ENCODE measurements around the gene DRICH1. TPM values are rescaled to one million over a fixed set of nuclear protein-coding genes. Genes with fewer than 3 reads are reported as not detected.
A peak's percentile ranks its signal among the peaks of the same experiment; 100 is the strongest.
"Not testable (repeated sequence)": the region's sequence is repeated elsewhere in the genome, so short reads cannot be mapped to it uniquely, and the experiment has no call there.

DRICH1 gene, protein sequence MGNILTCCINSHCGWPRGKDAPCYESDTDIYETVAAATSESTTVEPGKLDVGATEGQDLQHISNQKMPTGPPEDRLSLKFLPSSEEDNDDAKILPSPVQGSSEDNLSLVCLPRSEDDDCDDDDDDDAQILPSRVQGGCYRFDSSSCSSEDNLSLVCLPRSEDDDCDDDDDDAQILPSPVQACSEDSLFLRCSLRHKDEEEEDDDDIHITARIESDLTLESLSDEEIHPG
- total RNA-seq: 0.39 TPM
- long read RNA-seq: 0 reads

DNA sequence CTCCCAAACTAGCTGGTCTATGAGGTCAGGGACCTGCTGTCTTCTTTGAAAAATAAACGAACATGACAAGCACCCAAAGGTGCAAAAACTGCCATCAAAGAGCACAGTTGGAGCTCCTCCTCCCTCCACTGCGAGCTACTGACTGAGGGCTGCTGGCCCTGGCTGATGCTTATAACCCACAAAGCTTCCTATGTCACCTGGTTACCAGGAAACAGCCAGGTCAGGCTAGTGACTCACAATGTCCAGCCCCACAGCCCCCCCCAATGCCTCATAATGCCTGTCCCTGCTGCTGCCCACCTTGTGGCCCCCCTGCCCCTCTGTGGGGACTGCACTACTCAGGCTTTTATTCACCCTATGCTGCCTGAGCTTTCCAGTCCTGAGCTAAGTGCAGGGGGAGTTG is at the start of gene DRICH1:
DRICH1 (minus strand) TSS at position 144 of the 400 bp plus-strand sequence. CDS start 298 bp downstream, outside the sequence.
- no peak for DNase-seq (ENCODE audit: low spot score)

DNA sequence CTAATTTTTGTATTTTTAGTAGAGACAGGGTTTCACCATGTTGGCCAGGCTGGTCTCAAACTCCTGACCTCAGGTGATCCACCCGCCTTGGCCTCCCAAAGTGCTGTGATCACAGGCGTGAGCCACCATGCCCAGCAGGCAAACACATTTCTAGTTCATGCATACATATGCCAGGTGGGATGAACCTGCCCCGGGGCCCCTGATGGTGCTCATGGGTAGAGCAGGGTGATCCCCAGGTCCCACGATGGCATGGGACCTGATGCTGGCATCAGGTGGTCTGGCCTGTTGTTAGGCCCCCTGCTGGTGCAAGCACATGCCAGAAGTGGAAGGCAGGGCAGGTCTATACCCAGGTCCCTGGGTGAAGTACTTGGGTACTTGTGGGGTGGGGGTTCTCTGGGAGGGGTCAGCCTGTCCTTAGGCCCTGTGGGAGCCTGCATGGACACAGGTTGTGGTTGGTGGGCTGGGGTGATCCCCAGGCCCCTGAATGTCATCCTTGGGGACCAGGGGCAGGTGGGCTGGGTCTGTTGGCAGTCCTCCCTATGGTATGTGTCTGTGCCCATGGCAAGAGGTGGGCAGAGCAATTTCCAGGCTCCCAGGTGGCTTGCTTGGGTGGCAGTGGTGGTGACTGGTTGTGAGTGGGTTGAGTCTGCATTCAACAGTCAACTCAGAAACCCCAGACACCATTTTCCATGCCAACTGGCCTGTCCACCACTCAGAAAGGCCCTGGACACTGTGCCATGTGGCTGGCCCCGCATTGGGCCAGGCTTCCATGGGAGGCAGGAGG is 49.1 kb upstream of the DRICH1 start:
- DNase-seq (ENCODE audit: low spot score): peak; percentile 69

GRCh38 chr22:23678133-23678532 is 46.0 kb upstream of the DRICH1 start:
- DNase-seq (ENCODE audit: low spot score): peak; percentile 35

GRCh38 chr22:23677701-23677995 is 45.5 kb upstream of the DRICH1 start:
- no peak for DNase-seq (ENCODE audit: low spot score)

- DNase-seq (ENCODE audit: low spot score): peak; percentile 80
These were observed 45.0 kb upstream of the DRICH1 start for GRCh38 chr22:23676841-23677700.

GRCh38 chr22:23675502-23676415 is 43.6 kb upstream of the DRICH1 start:
- DNase-seq (ENCODE audit: low spot score): no peak

DNA sequence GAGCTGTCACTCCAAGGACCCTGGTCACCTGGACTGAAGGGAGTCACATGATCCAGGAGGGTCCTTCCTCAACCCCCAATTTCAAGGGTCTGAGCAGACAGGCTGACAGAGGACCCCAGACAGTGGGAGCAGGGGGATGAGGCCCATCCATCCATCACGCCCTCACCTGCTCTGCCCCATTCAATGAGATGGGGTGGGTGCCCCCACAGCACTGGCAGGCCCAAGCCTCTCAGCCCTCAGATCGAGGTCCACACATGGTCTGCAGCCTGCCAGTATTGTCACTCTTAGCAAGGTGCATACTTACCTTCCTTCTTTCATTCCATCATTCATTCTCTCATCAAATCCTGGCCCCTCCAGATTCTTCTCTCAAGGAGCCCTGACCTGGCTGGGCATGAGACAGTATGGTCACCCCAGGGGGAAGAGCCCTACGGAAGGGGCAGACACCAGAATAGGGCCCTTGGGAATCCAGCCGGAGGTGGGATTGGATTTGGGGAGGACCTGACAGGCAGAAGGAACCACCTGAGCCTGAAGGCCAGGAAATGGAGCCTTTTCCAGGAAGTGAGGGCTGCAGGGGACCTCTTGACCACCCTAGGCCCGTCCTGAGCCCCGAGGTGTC is 42.9 kb upstream of the DRICH1 start:
- not testable (repeated sequence) for DNase-seq (ENCODE audit: low spot score)

GRCh38 chr22:23673826-23674690 is 41.9 kb upstream of the DRICH1 start:
- DNase-seq (ENCODE audit: low spot score): no peak

GRCh38 chr22:23673050-23673620 is 41.0 kb upstream of the DRICH1 start:
- DNase-seq (ENCODE audit: low spot score): no peak

GRCh38 chr22:23672307-23673049 is 40.4 kb upstream of the DRICH1 start:
- DNase-seq (ENCODE audit: low spot score): not testable (repeated sequence)

GRCh38 chr22:23671387-23671786 is 39.3 kb upstream of the DRICH1 start:
- DNase-seq (ENCODE audit: low spot score): not testable (repeated sequence)

DNA sequence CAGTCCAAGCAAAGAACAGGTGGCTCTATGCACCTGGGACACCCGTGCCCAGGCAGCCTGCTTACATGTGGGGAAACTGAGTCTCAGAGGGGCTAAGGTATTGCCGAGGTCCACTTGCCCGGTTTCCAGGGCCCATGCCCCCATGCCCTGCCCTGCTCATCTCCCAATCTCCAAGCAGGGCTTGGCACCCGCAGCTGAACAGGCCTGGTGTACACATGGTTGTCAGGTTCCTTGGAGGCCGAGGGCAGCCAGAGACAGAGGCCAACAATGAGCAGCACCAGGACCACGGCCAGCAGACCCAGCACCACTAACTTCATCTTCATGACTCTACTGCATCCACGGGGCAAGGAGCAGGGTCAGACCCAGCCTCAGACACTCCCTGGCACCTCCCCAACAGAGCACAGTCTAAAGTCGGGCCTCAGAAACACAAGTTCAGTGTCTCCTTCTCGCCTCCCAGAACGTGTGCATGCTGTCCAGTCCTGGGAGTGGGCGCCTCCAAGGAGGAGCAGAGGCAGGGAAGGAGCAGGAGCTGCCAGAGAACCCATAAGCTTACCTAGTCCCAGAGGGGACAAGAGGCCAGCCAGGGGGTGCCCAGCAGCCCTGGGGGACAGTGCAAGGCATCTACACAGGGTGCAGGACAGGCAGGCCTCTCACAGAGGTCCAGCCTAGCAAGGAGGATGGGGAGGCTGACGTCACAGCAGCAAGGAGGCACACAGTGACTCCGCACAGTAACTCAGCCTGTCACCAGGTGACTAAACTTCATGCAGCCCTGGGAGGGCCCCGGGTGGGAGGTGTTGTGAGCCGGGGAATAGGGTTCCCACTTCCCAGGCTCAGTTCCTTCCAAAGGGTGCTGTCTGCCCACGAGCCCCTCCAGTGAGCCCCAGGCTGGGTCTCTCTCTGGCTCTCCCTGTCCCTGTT is 38.5 kb upstream of the DRICH1 start:
- no peak for DNase-seq (ENCODE audit: low spot score)

GRCh38 chr22:23660381-23660780 is 28.3 kb upstream of the DRICH1 start:
- not testable (repeated sequence) for DNase-seq (ENCODE audit: low spot score)

GRCh38 chr22:23657727-23658126 is 25.6 kb upstream of the DRICH1 start:
- no peak for DNase-seq (ENCODE audit: low spot score)

- DNase-seq (ENCODE audit: low spot score): no peak
These were observed 23.9 kb upstream of the DRICH1 start for GRCh38 chr22:23655891-23656475.

- DNase-seq (ENCODE audit: low spot score): no peak
These were observed 20.6 kb upstream of the DRICH1 start for GRCh38 chr22:23652711-23653110.

DNA sequence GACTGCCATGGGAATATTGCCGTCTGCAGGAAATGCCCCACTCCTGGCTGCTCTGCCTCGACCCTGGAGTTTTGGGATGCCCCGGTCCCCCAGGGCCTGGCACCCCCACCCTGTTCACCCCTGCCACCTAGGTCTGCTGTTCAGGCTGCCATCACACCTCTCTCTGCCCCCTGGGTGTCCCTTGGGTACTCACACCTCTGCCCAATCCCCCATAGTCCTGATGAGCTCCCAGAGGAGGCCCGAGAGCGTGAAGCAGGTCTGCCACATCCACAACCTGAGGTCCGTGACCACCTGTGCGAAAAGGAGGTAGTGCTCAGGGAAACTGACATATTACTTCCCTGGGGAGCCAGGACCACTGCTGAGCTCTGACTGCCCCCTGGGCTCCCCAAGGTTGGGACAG is 20.2 kb upstream of the DRICH1 start:
- DNase-seq (ENCODE audit: low spot score): no peak

Data from mesenteric fat pad (tissue), 1 donor.